ENCODE measurements around the gene CLCNKA. TPM values are rescaled to one million over a fixed set of nuclear protein-coding genes. Genes with fewer than 3 reads are reported as not detected.

CLCNKA gene
- total RNA-seq, 1 experiment from 2014 or later: not detected

- H3K4me1 ChIP-seq: no peaks in the 10 kb centered on the region
- ChIA-PET CTCF (interaction anchor here (1.1 kb wide), 1 partner anchor 29 kb away, joined by 3 read pairs; no protein-coding TSS in a partner anchor), POLR2A (no interaction called here)
- Mint-ChIP-seq H3K27ac (ENCODE audit: unreplicated experiment) (no peak overlapping the region), H3K4me1 (ENCODE audit: low read depth, unreplicated experiment) (no peaks in the 10 kb centered on the region), H3K9me3 (ENCODE audit: unreplicated experiment) (no peaks in the 10 kb centered on the region), H3K36me3 (ENCODE audit: insufficient read depth, unreplicated experiment) (no peaks in the 10 kb centered on the region), H3K4me3 (ENCODE audit: unreplicated experiment) (no peak overlapping the region), H3K27me3 (ENCODE audit: insufficient read depth, unreplicated experiment) (no peaks in the 10 kb centered on the region)
- no peaks in the 10 kb centered on the region for H3K9me3 ChIP-seq
- no peak overlapping the region for H3K4me3 ChIP-seq (ENCODE audit: low read depth, low read length)
- peak; percentile 87 to 91 for TF ChIP-seq CTCF (IDR thresholded peaks at IDR 0.05; ENCODE audit: insufficient read depth in 1 of 2, low read depth in 1 of 2, low read length in 1 of 2, severe bottlenecking in 1 of 2, unreplicated experiment in 1 of 2)
- no TSS peak for BruUV-seq (replicated peaks)
- intact Hi-C loops (cut with micrococcal nuclease; ENCODE audit: unreplicated experiment): loop anchor here (1.0 to 2.0 kb wide), 2 partner anchors 24 to 47 kb away; no protein-coding TSS in a partner anchor
- H3K27me3 ChIP-seq (replicated peaks; ENCODE audit: control insufficient read depth, insufficient read depth, low read length): no peaks in the 10 kb centered on the region
- peak; percentile 77 to 82 for DNase-seq
- no peaks in the 10 kb centered on the region for H3K36me3 ChIP-seq (ENCODE audit: control insufficient read depth, insufficient read depth, low read length)
Measured at GRCh38 chr1:16009030-16009460, 12.8 kb upstream of the CLCNKA start.

GRCh38 chr1:16009678-16010077 lies 12.2 kb upstream of the CLCNKA start:
- no peaks in the 10 kb centered on the region for H3K27me3 Mint-ChIP-seq (ENCODE audit: insufficient read depth, unreplicated experiment)
- CTCF ChIA-PET: interaction anchor here (1.1 to 1.5 kb wide), 2 partner anchors 29 to 47 kb away, joined by 3 to 4 read pairs; no protein-coding TSS in a partner anchor

GRCh38 chr1:16010837-16011236 lies 11.0 kb upstream of the CLCNKA start:
- no peaks in the 10 kb centered on the region for H3K9me3 ChIP-seq
- Mint-ChIP-seq H3K9me3 (ENCODE audit: unreplicated experiment) (no peaks in the 10 kb centered on the region), H3K36me3 (ENCODE audit: insufficient read depth, unreplicated experiment) (no peaks in the 10 kb centered on the region), H3K27me3 (ENCODE audit: insufficient read depth, unreplicated experiment) (no peaks in the 10 kb centered on the region), H3K4me3 (ENCODE audit: unreplicated experiment) (no peak overlapping the region), H3K27ac (ENCODE audit: unreplicated experiment) (no peak overlapping the region), H3K4me1 (ENCODE audit: low read depth, unreplicated experiment) (no peaks in the 10 kb centered on the region)
- H3K4me1 ChIP-seq: no peaks in the 10 kb centered on the region
- no peak for TF ChIP-seq CTCF (IDR thresholded peaks at IDR 0.05; ENCODE audit: insufficient read depth in 1 of 2, low read depth in 1 of 2, low read length in 1 of 2, severe bottlenecking in 1 of 2, unreplicated experiment in 1 of 2)
- intact Hi-C loops (cut with micrococcal nuclease; ENCODE audit: unreplicated experiment): no loop called here
- no peaks in the 10 kb centered on the region for H3K36me3 ChIP-seq (ENCODE audit: control insufficient read depth, insufficient read depth, low read length)
- H3K4me3 ChIP-seq (ENCODE audit: low read depth, low read length): no peak overlapping the region
- no TSS peak for BruUV-seq (replicated peaks)
- POLR2A ChIA-PET: no interaction called here
- CTCF ChIA-PET: interaction anchor here (0.6 to 1.5 kb wide), 2 partner anchors 45 to 84 kb away, joined by 4 read pairs; no protein-coding TSS in a partner anchor
- H3K27me3 ChIP-seq (replicated peaks; ENCODE audit: control insufficient read depth, insufficient read depth, low read length): no peaks in the 10 kb centered on the region
- no peak for DNase-seq

More at GRCh38 chr1:16009678-16010077, 12.2 kb upstream of the CLCNKA start:
- no TSS peak for BruUV-seq (replicated peaks)
- Histone ChIP-seq H3K27me3 (replicated peaks; ENCODE audit: control insufficient read depth, insufficient read depth, low read length) (no peaks in the 10 kb centered on the region), H3K4me1 (no peaks in the 10 kb centered on the region), H3K4me3 (ENCODE audit: low read depth, low read length) (no peak overlapping the region), H3K36me3 (ENCODE audit: control insufficient read depth, insufficient read depth, low read length) (no peaks in the 10 kb centered on the region), H3K9me3 (no peaks in the 10 kb centered on the region)
- Mint-ChIP-seq H3K9me3 (ENCODE audit: unreplicated experiment) (no peaks in the 10 kb centered on the region), H3K4me1 (ENCODE audit: low read depth, unreplicated experiment) (no peaks in the 10 kb centered on the region), H3K4me3 (ENCODE audit: unreplicated experiment) (no peak overlapping the region), H3K27ac (ENCODE audit: unreplicated experiment) (no peak overlapping the region), H3K36me3 (ENCODE audit: insufficient read depth, unreplicated experiment) (no peaks in the 10 kb centered on the region)
- TF ChIP-seq CTCF (IDR thresholded peaks at IDR 0.05; ENCODE audit: insufficient read depth in 1 of 2, low read depth in 1 of 2, low read length in 1 of 2, severe bottlenecking in 1 of 2, unreplicated experiment in 1 of 2): no peak
- intact Hi-C loops (cut with micrococcal nuclease; ENCODE audit: unreplicated experiment): loop anchor here (1.0 to 2.0 kb wide), 2 partner anchors 23 to 47 kb away; no protein-coding TSS in a partner anchor
- POLR2A ChIA-PET: no interaction called here
- DNase-seq: no peak

All from Caco-2 (cell line).